Endodermal cell (in vitro differentiated cells): ENCODE measurements around the gene CES2. TPM values are rescaled to one million over a fixed set of nuclear protein-coding genes. Genes with fewer than 3 reads are reported as not detected.

Experiments
- DNase-seq: peaks from one replicate; pipeline ENCODE4 v3.0.0-alpha.2; 2017
- H3K27ac ChIP-seq: 2 replicates; pipeline ENCODE4 v1.5.1; 2013; ENCODE audit warnings: mild to moderate bottlenecking, low read depth, low read length, moderate library complexity
- H3K27me3 ChIP-seq: 2 replicates; pipeline ENCODE4 v1.6.1; 2013; ENCODE audit warnings: mild to moderate bottlenecking, low read length, moderate library complexity; ENCODE audit not compliant: insufficient read depth, control insufficient read depth, poor library complexity, severe bottlenecking
- H3K36me3 ChIP-seq: 2 replicates; pipeline ENCODE4 v1.7.0; 2013; ENCODE audit warnings: mild to moderate bottlenecking, low read length, moderate library complexity; ENCODE audit not compliant: control insufficient read depth, insufficient read depth
- H3K4me1 ChIP-seq: one replicate; pipeline ENCODE4 v1.7.0; 2013; ENCODE audit warnings: low read length; ENCODE audit not compliant: control insufficient read depth, insufficient read depth
- H3K4me3 ChIP-seq: 2 replicates; pipeline ENCODE4 v1.5.1; 2013; ENCODE audit warnings: mild to moderate bottlenecking, low read length, moderate library complexity
- H3K9ac ChIP-seq: 2 replicates; pipeline ENCODE4 v1.6.1; 2013; ENCODE audit warnings: mild to moderate bottlenecking, low read length, moderate library complexity; ENCODE audit not compliant: poor library complexity, severe bottlenecking; ENCODE audit errors: extremely low read depth
- H3K9me3 ChIP-seq: 2 replicates; pipeline ENCODE4 v1.6.1; 2013; ENCODE audit warnings: mild to moderate bottlenecking, low read length, moderate library complexity; ENCODE audit not compliant: control insufficient read depth
- H3K27ac Mint-ChIP-seq: 2 replicates; pipeline ENCODE4 v1.8.0; 2020; ENCODE audit warnings: mixed read lengths
- H3K27me3 Mint-ChIP-seq: 2 replicates; pipeline ENCODE4 v1.8.0; 2021; ENCODE audit warnings: mild to moderate bottlenecking, mixed read lengths; ENCODE audit not compliant: insufficient read depth
- H3K36me3 Mint-ChIP-seq: 2 replicates; pipeline ENCODE4 v1.8.0; 2020; ENCODE audit warnings: low read depth, mixed read lengths
- H3K4me1 Mint-ChIP-seq: 2 replicates; pipeline ENCODE4 v1.8.0; 2020; ENCODE audit warnings: mixed read lengths
- H3K4me3 Mint-ChIP-seq: 2 replicates; pipeline ENCODE4 v1.8.0; 2020; ENCODE audit warnings: mild to moderate bottlenecking, moderate library complexity, mixed read lengths
- H3K9me3 Mint-ChIP-seq: 2 replicates; pipeline ENCODE4 v1.8.0; 2020; ENCODE audit warnings: mild to moderate bottlenecking, mixed read lengths
- WGBS, 2 experiments: methylation state at CpG; one replicate each; pipeline versions ENCODE4 v1.1.5 to v1.1.7; 2013; ENCODE audit warnings: missing lambda C conversion rate in 2 of 2, mixed read lengths in 1 of 2; ENCODE audit not compliant: insufficient coverage in 1 of 2, insufficient read length in 1 of 2; 5-methylcytosine and 5-hydroxymethylcytosine counted together
- total RNA-seq, 2 donors: library from RNA; stranded (reverse); fragmentation: NEBNext Ultra II Directional in 1 of 2; extraction: Animal tissue kit (Norgen Biotek cat#: 25700) in 1 of 2; gene quantifications; 2 replicates in 1 of 2; 3 replicates in 1 of 2; pipeline ENCODE4 v1.2.1, GENCODE V29; 2021
- TF ChIP-seq, protein P1 (sequence below): fragments of 200-600 bp; sonication (generic); conservative IDR thresholded peaks from 2 replicates; pipeline ENCODE4 v1.5.0; 2021; ENCODE audit warnings: antibody characterized with exemption, mild to moderate bottlenecking

The CES2 gene
- total RNA-seq, 2 donors from 2014 or later = 28.7 to 36.8 TPM

DNA sequence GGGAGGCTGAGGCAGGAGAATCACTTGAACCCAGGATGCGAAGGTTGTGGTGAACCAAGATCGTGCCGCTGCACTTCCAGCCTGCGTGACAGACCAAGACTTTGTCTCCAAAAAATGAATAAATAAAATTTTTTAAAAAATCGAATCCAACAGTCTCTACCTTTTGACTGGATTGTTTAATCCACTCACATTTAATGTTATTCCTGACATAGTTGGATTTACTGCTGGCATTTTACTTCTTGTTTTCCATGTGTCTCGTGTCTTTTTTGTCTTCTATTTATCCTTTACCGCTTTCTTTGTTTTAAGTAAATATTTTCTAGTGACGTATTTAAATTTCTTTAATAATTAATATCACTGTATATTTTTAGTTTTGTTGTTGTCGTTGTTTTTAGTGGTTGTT, 47.7 kb downstream of the CES2 start:
- Mint-ChIP-seq H3K36me3 (no peaks in the 10 kb centered on the region), H3K27me3 (peaks cover 7% of the 10 kb centered on the region), H3K4me1 (no peaks in the 10 kb centered on the region), H3K9me3 (no peaks in the 10 kb centered on the region), H3K27ac (no peak overlapping the region), H3K4me3 (no peak overlapping the region)
- DNase-seq = no peak
- Histone ChIP-seq H3K36me3 (no peaks in the 10 kb centered on the region), H3K9me3 (no peaks in the 10 kb centered on the region), H3K4me3 (no peak overlapping the region), H3K27ac (no peak overlapping the region), H3K4me1 (no peaks in the 10 kb centered on the region), H3K9ac (no peak overlapping the region), H3K27me3 (peaks cover 6% of the 10 kb centered on the region)
- TF ChIP-seq, protein P1, sequence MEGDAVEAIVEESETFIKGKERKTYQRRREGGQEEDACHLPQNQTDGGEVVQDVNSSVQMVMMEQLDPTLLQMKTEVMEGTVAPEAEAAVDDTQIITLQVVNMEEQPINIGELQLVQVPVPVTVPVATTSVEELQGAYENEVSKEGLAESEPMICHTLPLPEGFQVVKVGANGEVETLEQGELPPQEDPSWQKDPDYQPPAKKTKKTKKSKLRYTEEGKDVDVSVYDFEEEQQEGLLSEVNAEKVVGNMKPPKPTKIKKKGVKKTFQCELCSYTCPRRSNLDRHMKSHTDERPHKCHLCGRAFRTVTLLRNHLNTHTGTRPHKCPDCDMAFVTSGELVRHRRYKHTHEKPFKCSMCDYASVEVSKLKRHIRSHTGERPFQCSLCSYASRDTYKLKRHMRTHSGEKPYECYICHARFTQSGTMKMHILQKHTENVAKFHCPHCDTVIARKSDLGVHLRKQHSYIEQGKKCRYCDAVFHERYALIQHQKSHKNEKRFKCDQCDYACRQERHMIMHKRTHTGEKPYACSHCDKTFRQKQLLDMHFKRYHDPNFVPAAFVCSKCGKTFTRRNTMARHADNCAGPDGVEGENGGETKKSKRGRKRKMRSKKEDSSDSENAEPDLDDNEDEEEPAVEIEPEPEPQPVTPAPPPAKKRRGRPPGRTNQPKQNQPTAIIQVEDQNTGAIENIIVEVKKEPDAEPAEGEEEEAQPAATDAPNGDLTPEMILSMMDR = no peak
- 87 to 91% methylated on average over 3 to 5 of the region's 9 CpGs for WGBS, 2 experiments

DNA sequence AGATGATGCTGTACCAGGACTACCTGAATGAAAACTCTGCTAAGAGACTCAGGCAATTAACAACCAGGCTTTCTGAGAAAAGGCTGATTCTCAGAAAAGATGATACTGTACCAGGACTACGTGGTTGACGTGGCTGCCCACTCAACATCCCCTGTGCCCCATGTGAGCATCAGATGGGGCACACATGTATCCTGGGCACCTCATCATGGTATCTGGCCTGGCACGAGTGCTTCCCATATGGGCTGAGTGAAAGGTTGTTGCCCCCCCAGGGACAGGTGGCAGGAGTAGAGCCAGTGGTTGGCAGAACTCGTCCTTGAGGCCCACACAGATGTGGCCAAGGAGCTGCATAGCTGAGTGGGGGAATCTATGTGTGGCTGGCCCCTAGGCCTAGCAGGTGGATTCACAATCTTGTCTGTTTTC, 49.6 kb downstream of the CES2 start:
- peaks cover 10% of the 10 kb centered on the region for H3K27me3 Mint-ChIP-seq
- no peaks in the 10 kb centered on the region for H3K4me1 Mint-ChIP-seq
- H3K36me3 ChIP-seq = no peaks in the 10 kb centered on the region
- WGBS, 2 experiments = 94 to 100% methylated on average over 3 to 4 of the region's 4 CpGs
- no peaks in the 10 kb centered on the region for H3K4me1 ChIP-seq
- H3K9me3 Mint-ChIP-seq = no peaks in the 10 kb centered on the region
- no peak overlapping the region for H3K9ac ChIP-seq
- TF ChIP-seq, protein P1 = no peak
- no peak for DNase-seq
- no peak overlapping the region for H3K27ac ChIP-seq
- no peak overlapping the region for H3K4me3 ChIP-seq
- H3K4me3 Mint-ChIP-seq = no peak overlapping the region
- no peaks in the 10 kb centered on the region for H3K9me3 ChIP-seq
- no peaks in the 10 kb centered on the region for H3K36me3 Mint-ChIP-seq
- peaks cover 6% of the 10 kb centered on the region for H3K27me3 ChIP-seq
- H3K27ac Mint-ChIP-seq = no peak overlapping the region

DNA sequence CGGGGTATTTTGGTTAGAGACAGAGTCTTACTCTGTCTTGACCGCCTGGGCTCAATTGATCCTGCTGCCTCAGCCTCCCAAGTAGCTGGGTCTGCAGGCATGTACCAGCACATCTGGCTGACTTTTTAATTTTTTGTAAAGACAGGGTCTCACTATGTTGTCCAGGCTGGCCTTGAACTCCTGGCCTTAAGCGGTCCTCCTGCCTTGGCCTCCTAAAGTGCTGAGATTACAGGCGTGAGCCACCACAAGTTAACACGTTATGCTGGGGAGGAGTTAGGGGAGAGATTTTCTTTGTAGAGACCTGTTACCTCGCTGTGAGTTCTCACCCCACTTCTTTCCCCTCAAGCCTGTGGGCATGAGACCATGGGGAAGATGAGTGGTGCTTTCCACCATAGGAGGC, 51.2 kb downstream of the CES2 start:
- no peak overlapping the region for H3K4me3 Mint-ChIP-seq
- no peaks in the 10 kb centered on the region for H3K36me3 Mint-ChIP-seq
- peaks cover 5% of the 10 kb centered on the region for H3K27me3 Mint-ChIP-seq
- H3K4me1 ChIP-seq = no peaks in the 10 kb centered on the region
- H3K27ac Mint-ChIP-seq = no peak overlapping the region
- H3K27me3 ChIP-seq = no peaks in the 10 kb centered on the region
- no peaks in the 10 kb centered on the region for H3K4me1 Mint-ChIP-seq
- no peaks in the 10 kb centered on the region for H3K9me3 ChIP-seq
- no peak for DNase-seq
- no peak overlapping the region for H3K27ac ChIP-seq
- H3K9me3 Mint-ChIP-seq = no peaks in the 10 kb centered on the region
- TF ChIP-seq, protein P1 = no peak
- 80 to 97% methylated on average over 1 to 6 of the region's 6 CpGs for WGBS, 2 experiments
- no peak overlapping the region for H3K4me3 ChIP-seq
- no peaks in the 10 kb centered on the region for H3K36me3 ChIP-seq
- H3K9ac ChIP-seq = no peak overlapping the region
